ENCODE data around the gene FKBP8.

DNA sequence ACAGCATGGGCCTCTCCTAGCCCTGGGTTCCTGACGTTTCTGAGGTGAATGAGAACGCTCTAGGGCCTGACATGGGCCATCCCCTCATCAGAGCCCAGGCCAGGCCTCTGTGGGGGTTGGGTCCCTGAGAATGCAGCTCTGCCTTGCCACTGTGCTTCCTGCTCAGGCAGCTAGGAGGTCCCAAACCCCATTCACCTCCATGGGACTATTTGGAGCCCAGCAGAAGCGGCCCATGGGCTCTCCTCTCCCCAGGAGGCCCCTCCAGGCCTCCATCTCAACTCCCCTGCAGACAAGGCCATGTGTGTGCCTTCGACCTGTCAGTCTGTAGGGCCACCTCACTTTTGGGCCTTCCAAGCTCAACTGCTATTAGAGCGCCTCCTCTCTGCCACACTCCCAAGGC lies 58.4 kb downstream of the FKBP8 start:
- TF ChIP-seq POLR2AphosphoS5 (IDR thresholded peaks at IDR 0.05) = no peak
- TF ChIP-seq, protein P1, sequence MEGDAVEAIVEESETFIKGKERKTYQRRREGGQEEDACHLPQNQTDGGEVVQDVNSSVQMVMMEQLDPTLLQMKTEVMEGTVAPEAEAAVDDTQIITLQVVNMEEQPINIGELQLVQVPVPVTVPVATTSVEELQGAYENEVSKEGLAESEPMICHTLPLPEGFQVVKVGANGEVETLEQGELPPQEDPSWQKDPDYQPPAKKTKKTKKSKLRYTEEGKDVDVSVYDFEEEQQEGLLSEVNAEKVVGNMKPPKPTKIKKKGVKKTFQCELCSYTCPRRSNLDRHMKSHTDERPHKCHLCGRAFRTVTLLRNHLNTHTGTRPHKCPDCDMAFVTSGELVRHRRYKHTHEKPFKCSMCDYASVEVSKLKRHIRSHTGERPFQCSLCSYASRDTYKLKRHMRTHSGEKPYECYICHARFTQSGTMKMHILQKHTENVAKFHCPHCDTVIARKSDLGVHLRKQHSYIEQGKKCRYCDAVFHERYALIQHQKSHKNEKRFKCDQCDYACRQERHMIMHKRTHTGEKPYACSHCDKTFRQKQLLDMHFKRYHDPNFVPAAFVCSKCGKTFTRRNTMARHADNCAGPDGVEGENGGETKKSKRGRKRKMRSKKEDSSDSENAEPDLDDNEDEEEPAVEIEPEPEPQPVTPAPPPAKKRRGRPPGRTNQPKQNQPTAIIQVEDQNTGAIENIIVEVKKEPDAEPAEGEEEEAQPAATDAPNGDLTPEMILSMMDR (IDR thresholded peaks at IDR 0.05; ENCODE audit: poor library complexity, severe bottlenecking) = no peak
- no peak for TF ChIP-seq TAF1 (IDR thresholded peaks at IDR 0.05; ENCODE audit: low read depth)
- TF ChIP-seq SMC3 (conservative IDR thresholded peaks at IDR 0.05; ENCODE audit: poor library complexity) = no peak
- TF ChIP-seq, protein P2, sequence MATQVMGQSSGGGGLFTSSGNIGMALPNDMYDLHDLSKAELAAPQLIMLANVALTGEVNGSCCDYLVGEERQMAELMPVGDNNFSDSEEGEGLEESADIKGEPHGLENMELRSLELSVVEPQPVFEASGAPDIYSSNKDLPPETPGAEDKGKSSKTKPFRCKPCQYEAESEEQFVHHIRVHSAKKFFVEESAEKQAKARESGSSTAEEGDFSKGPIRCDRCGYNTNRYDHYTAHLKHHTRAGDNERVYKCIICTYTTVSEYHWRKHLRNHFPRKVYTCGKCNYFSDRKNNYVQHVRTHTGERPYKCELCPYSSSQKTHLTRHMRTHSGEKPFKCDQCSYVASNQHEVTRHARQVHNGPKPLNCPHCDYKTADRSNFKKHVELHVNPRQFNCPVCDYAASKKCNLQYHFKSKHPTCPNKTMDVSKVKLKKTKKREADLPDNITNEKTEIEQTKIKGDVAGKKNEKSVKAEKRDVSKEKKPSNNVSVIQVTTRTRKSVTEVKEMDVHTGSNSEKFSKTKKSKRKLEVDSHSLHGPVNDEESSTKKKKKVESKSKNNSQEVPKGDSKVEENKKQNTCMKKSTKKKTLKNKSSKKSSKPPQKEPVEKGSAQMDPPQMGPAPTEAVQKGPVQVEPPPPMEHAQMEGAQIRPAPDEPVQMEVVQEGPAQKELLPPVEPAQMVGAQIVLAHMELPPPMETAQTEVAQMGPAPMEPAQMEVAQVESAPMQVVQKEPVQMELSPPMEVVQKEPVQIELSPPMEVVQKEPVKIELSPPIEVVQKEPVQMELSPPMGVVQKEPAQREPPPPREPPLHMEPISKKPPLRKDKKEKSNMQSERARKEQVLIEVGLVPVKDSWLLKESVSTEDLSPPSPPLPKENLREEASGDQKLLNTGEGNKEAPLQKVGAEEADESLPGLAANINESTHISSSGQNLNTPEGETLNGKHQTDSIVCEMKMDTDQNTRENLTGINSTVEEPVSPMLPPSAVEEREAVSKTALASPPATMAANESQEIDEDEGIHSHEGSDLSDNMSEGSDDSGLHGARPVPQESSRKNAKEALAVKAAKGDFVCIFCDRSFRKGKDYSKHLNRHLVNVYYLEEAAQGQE (IDR thresholded peaks at IDR 0.05; ENCODE audit: borderline replicate concordance) = no peak
- no peak for TF ChIP-seq EZH2 (IDR thresholded peaks at IDR 0.05; ENCODE audit: borderline replicate concordance, insufficient read depth, low read length, poor library complexity, severe bottlenecking)
- no peak for TF ChIP-seq EP300 (conservative IDR thresholded peaks at IDR 0.05; ENCODE audit: poor library complexity, severe bottlenecking)

Measured in neural cell (in vitro differentiated cells).